ENCODE measurements around the gene EDEM3.

DNA sequence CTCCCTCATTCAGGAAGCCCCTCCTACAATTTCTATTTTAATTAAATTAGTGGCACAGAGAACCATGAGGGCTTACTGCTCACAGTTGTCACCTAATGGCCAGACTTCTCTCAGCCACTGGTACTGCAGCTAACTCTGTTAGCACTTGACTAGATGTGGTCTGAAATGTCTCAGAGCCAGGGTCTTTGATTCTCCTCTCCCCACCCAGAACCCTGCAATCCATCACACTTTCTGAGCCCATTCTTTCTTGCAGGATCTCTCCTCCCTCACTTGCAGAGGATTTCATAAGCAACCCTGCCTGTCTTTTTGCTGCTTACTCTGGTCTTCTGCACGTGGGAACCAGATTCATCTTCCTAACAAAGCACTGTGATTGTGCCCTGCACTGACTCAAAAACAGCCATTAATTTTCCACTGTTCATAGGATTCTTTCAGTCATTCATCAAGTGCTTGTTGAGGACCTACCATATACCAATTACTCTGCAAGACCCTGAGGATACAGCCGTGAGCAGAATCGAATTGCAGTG, 108.4 kb downstream of the EDEM3 start:
- TF ChIP-seq, protein P1, sequence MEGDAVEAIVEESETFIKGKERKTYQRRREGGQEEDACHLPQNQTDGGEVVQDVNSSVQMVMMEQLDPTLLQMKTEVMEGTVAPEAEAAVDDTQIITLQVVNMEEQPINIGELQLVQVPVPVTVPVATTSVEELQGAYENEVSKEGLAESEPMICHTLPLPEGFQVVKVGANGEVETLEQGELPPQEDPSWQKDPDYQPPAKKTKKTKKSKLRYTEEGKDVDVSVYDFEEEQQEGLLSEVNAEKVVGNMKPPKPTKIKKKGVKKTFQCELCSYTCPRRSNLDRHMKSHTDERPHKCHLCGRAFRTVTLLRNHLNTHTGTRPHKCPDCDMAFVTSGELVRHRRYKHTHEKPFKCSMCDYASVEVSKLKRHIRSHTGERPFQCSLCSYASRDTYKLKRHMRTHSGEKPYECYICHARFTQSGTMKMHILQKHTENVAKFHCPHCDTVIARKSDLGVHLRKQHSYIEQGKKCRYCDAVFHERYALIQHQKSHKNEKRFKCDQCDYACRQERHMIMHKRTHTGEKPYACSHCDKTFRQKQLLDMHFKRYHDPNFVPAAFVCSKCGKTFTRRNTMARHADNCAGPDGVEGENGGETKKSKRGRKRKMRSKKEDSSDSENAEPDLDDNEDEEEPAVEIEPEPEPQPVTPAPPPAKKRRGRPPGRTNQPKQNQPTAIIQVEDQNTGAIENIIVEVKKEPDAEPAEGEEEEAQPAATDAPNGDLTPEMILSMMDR (conservative IDR thresholded peaks at IDR 0.05; ENCODE audit: low read length), result no peak
- TF ChIP-seq EZH2phosphoT487 (IDR thresholded peaks at IDR 0.05; ENCODE audit: borderline replicate concordance), result no peak

Measured in Loucy (cell line).